ENCODE data around the gene U2AF1. TPM values are rescaled to one million over a fixed set of nuclear protein-coding genes. Genes with fewer than 3 reads are reported as not detected.
A peak's percentile ranks its signal among the peaks of the same experiment; 100 is the strongest.
"Not testable (repeated sequence)": the region's sequence is repeated elsewhere in the genome, so short reads cannot be mapped to it uniquely, and the experiment has no call there.

Gene U2AF1
- 32.6 and 94.1 TPM in 2 replicates for total RNA-seq (2014; rRNA removed; shearing (Covaris generic))

GRCh38 chr21:43106965-43107793 lies at the start of gene U2AF1:
Gene U2AF1 (minus strand): TSS chr21:43107570. CDS start chr21:43107494, 76 bp downstream.
- peak; percentile 1 for DNase-seq (ENCODE audit: low spot score)
- in situ Hi-C loops (cut with HindIII; ENCODE audit: low sequenced_read_pairs): not testable (repeated sequence)

GRCh38 chr21:43153601-43154000 lies 46.2 kb upstream of the U2AF1 start:
- in situ Hi-C loops (cut with HindIII; ENCODE audit: low sequenced_read_pairs); DNase-seq (ENCODE audit: low spot score): not testable (repeated sequence)

- in situ Hi-C loops (cut with HindIII; ENCODE audit: low sequenced_read_pairs); DNase-seq (ENCODE audit: low spot score): not testable (repeated sequence)
Measured at GRCh38 chr21:43149344-43149743, 42.0 kb upstream of the U2AF1 start.

- in situ Hi-C loops (cut with HindIII; ENCODE audit: low sequenced_read_pairs); DNase-seq (ENCODE audit: low spot score): not testable (repeated sequence)
Measured at GRCh38 chr21:43147999-43148398, 40.6 kb upstream of the U2AF1 start.

GRCh38 chr21:43146637-43147036 lies 39.3 kb upstream of the U2AF1 start:
- DNase-seq (ENCODE audit: low spot score); in situ Hi-C loops (cut with HindIII; ENCODE audit: low sequenced_read_pairs): not testable (repeated sequence)

- in situ Hi-C loops (cut with HindIII; ENCODE audit: low sequenced_read_pairs); DNase-seq (ENCODE audit: low spot score): not testable (repeated sequence)
Measured at GRCh38 chr21:43141407-43141806, 34.0 kb upstream of the U2AF1 start.

GRCh38 chr21:43138944-43139343 lies 31.6 kb upstream of the U2AF1 start:
- in situ Hi-C loops (cut with HindIII; ENCODE audit: low sequenced_read_pairs); DNase-seq (ENCODE audit: low spot score): not testable (repeated sequence)

GRCh38 chr21:43134520-43134919 lies 27.1 kb upstream of the U2AF1 start:
- in situ Hi-C loops (cut with HindIII; ENCODE audit: low sequenced_read_pairs); DNase-seq (ENCODE audit: low spot score): not testable (repeated sequence)

GRCh38 chr21:43130094-43130493 lies 22.7 kb upstream of the U2AF1 start:
- in situ Hi-C loops (cut with HindIII; ENCODE audit: low sequenced_read_pairs); DNase-seq (ENCODE audit: low spot score): not testable (repeated sequence)

- in situ Hi-C loops (cut with HindIII; ENCODE audit: low sequenced_read_pairs); DNase-seq (ENCODE audit: low spot score): not testable (repeated sequence)
Measured at GRCh38 chr21:43115956-43116355, 8.6 kb upstream of the U2AF1 start.

GRCh38 chr21:43114483-43114882 lies 7.1 kb upstream of the U2AF1 start:
- in situ Hi-C loops (cut with HindIII; ENCODE audit: low sequenced_read_pairs); DNase-seq (ENCODE audit: low spot score): not testable (repeated sequence)

- in situ Hi-C loops (cut with HindIII; ENCODE audit: low sequenced_read_pairs); DNase-seq (ENCODE audit: low spot score): not testable (repeated sequence)
Measured at GRCh38 chr21:43109006-43109405, 1.6 kb upstream of the U2AF1 start.

GRCh38 chr21:43108177-43108576 lies 807 bp upstream of the U2AF1 start:
- in situ Hi-C loops (cut with HindIII; ENCODE audit: low sequenced_read_pairs); DNase-seq (ENCODE audit: low spot score): not testable (repeated sequence)

- in situ Hi-C loops (cut with HindIII; ENCODE audit: low sequenced_read_pairs); DNase-seq (ENCODE audit: low spot score): not testable (repeated sequence)
Measured at GRCh38 chr21:43107794-43108137, 396 bp upstream of the U2AF1 start.

- DNase-seq (ENCODE audit: low spot score); in situ Hi-C loops (cut with HindIII; ENCODE audit: low sequenced_read_pairs): not testable (repeated sequence)
Measured at GRCh38 chr21:43104642-43105041, 2.7 kb downstream of the U2AF1 start.

GRCh38 chr21:43102281-43102680 lies 5.1 kb downstream of the U2AF1 start:
- DNase-seq (ENCODE audit: low spot score); in situ Hi-C loops (cut with HindIII; ENCODE audit: low sequenced_read_pairs): not testable (repeated sequence)

GRCh38 chr21:43101676-43102075 lies 5.7 kb downstream of the U2AF1 start:
- in situ Hi-C loops (cut with HindIII; ENCODE audit: low sequenced_read_pairs); DNase-seq (ENCODE audit: low spot score): not testable (repeated sequence)

- DNase-seq (ENCODE audit: low spot score); in situ Hi-C loops (cut with HindIII; ENCODE audit: low sequenced_read_pairs): not testable (repeated sequence)
Measured at GRCh38 chr21:43101000-43101399, 6.4 kb downstream of the U2AF1 start.

GRCh38 chr21:43091979-43092614 lies 15.3 kb downstream of the U2AF1 start:
- in situ Hi-C loops (cut with HindIII; ENCODE audit: low sequenced_read_pairs); DNase-seq (ENCODE audit: low spot score): not testable (repeated sequence)

GRCh38 chr21:43090947-43091346 lies 16.4 kb downstream of the U2AF1 start:
- in situ Hi-C loops (cut with HindIII; ENCODE audit: low sequenced_read_pairs); DNase-seq (ENCODE audit: low spot score): not testable (repeated sequence)
